GM23248 (cell line): ENCODE results near the gene PTER.

Experiments
- EZH2 ChIP-seq: fragments of 200-600 bp; sonication (generic); IDR thresholded peaks from 2 replicates; pipeline ENCODE4 v1.6.1; 2018; ENCODE audit warnings: antibody characterized with exemption, mild to moderate bottlenecking; ENCODE audit not compliant: insufficient read depth, poor library complexity, severe bottlenecking
- EZH2phosphoT487 ChIP-seq: fragments of 200-600 bp; sonication (generic); IDR thresholded peaks from 2 replicates; pipeline ENCODE4 v1.6.1; 2018; ENCODE audit warnings: antibody characterized with exemption, moderate library complexity, mild to moderate bottlenecking, low read depth; ENCODE audit not compliant: insufficient read depth

GRCh38 chr10:16437540-16437894, 707 bp downstream of the PTER start:
- no peak for TF ChIP-seq EZH2
- TF ChIP-seq EZH2phosphoT487 = no peak
